Esophagus (tissue), 2 donors: ENCODE measurements around the gene UBC. TPM values are rescaled to one million over a fixed set of nuclear protein-coding genes. Genes with fewer than 3 reads are reported as not detected.
A peak's percentile ranks its signal among the peaks of the same experiment; 100 is the strongest.

ENCODE experiments used
- H3K27ac ChIP-seq, 2 donors: one replicate each; pipeline ENCODE4 v1.5.1; 2013; ENCODE audit warnings: low read depth in 2 of 2, mild to moderate bottlenecking in 2 of 2, inconsistent platforms in 1 of 2, low read length in 1 of 2, moderate library complexity in 1 of 2
- H3K27me3 ChIP-seq, 2 donors: one replicate each; pipeline ENCODE4 v1.6.1; 2013; ENCODE audit warnings: low read length in 2 of 2, control low read depth in 1 of 2, mild to moderate bottlenecking in 1 of 2; ENCODE audit not compliant: insufficient read depth in 2 of 2, control insufficient read depth in 1 of 2
- H3K36me3 ChIP-seq, 2 donors: one replicate each; pipeline ENCODE4 v1.6.1; 2013; ENCODE audit warnings: low read length in 1 of 2; ENCODE audit not compliant: control insufficient read depth in 2 of 2, insufficient read depth in 2 of 2
- H3K4me1 ChIP-seq, 2 donors: one replicate each; pipeline ENCODE4 v1.6.1; 2013; ENCODE audit warnings: low read length in 1 of 2; ENCODE audit not compliant: control insufficient read depth in 2 of 2, insufficient read depth in 2 of 2
- H3K4me3 ChIP-seq, 2 donors: one replicate each; pipeline ENCODE4 v1.5.1; 2013; ENCODE audit warnings: low read length in 2 of 2, mild to moderate bottlenecking in 2 of 2, low read depth in 1 of 2, moderate library complexity in 1 of 2
- H3K9me3 ChIP-seq, 2 donors: one replicate each; pipeline ENCODE4 v1.6.1; 2013; ENCODE audit warnings: mild to moderate bottlenecking in 2 of 2, low read depth in 1 of 2, low read length in 1 of 2, moderate library complexity in 1 of 2; ENCODE audit not compliant: control insufficient read depth in 2 of 2, insufficient read depth in 1 of 2
- WGBS, 2 donors: extraction: QIAGEN DNeasy Blood & Tissue Kit; methylation state at CpG; one replicate each; pipeline ENCODE4 v1.1.7; 2013; 5-methylcytosine and 5-hydroxymethylcytosine counted together
- polyA plus RNA-seq, 2 donors: library from polyadenylated mRNA; stranded (reverse); fragments of 200-250 nt; gene quantifications; one replicate each; pipeline ENCODE4 v1.2.3, GENCODE V29; 2013
- donor health status: healthy with polysubstance abuse.
- donor health status: Bipolar disorder and iron deficiency.

The UBC gene
- polyA plus RNA-seq, result 1,000 to 10,000 TPM; 1,354 to 1,419 TPM

DNA sequence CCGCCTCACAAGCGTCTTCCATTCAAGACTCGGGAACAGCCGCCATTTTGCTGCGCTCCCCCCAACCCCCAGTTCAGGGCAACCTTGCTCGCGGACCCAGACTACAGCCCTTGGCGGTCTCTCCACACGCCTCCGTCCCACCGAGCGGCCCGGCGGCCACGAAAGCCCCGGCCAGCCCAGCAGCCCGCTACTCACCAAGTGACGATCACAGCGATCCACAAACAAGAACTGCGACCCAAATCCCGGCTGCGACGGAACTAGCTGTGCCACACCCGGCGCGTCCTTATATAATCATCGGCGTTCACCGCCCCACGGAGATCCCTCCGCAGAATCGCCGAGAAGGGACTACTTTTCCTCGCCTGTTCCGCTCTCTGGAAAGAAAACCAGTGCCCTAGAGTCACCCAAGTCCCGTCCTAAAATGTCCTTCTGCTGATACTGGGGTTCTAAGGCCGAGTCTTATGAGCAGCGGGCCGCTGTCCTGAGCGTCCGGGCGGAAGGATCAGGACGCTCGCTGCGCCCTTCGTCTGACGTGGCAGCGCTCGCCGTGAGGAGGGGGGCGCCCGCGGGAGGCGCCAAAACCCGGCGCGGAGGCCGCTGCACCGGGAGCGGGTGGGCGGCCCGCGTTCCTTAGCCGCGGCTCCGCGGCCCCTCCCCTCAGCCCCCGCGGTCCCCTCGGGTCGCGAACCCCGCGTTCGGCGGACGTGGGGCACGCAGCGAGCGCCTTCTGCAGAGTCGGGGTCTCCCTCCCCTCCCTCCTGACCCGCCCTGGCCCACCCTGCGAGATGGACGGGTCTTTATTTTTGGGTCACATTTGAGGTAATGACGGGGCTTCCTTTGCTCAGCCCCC, at the start of gene UBC:
UBC (minus strand) TSS at position 259 of the 847 bp plus-strand sequence. CDS start 879 bp downstream, outside the sequence.
- peak within 1 kb of the TSS; percentile 80 to 94 for H3K4me3 ChIP-seq
- H3K27ac ChIP-seq, result peak within 1 kb of the TSS; percentile 100
- no peaks in the 10 kb centered on the region for H3K9me3 ChIP-seq
- WGBS, 2 donors, result 0 to 1% methylated on average over 75 to 85 of the region's 85 CpGs
- no peaks in the 10 kb centered on the region for H3K27me3 ChIP-seq
- H3K36me3 ChIP-seq, result peaks cover 0 to 10% of the 10 kb centered on the region in 2 donors
- no peaks in the 10 kb centered on the region for H3K4me1 ChIP-seq

DNA sequence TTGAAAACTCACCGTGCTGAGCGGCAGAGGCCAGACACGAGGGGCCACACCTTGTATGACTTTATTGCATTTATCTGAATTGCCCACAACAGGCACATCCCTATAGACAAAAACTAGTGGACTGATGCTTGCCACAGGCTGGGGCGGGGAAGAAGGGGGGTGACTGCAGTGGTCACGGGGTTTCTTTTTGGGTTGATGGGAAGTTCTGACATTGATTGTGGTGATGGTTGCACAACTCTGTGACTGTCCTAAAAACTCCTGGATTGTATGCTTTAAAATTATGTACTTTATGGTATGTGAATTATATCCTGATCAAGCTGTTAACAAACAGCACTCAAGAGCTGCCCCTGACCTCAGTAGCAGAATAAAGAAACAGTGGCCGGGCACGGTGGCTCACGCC, 48.8 kb upstream of the UBC start:
- WGBS, 2 donors, result 92 to 94% methylated on average over 8 of the region's 8 CpGs

DNA sequence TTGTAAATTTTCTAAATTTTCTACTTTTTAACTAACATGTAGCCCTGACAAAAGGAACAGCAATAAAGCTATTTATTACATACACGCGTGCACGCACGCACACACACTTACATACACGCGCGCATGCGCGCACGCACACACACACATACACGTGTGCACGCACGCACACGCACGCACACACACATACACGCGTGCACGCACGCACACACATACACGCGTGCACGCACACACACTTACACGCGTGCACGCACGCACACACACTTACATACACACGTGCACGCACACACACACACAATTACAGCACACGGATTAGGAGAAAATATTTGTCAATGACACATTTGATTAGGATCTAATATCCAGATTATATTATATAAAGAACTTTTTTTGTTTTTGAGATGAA, 46.6 kb upstream of the UBC start:
- Histone ChIP-seq H3K4me1 (no peaks in the 10 kb centered on the region), H3K4me3 (no peak overlapping the region), H3K27me3 (no peaks in the 10 kb centered on the region), H3K9me3 (no peaks in the 10 kb centered on the region), H3K36me3 (peaks cover 15 to 49% of the 10 kb centered on the region in 2 donors), H3K27ac (no peak overlapping the region)
- WGBS, 2 donors, result 91 to 92% methylated on average over 28 to 29 of the region's 29 CpGs

More for the DNA sequence above, 48.8 kb upstream of the UBC start:
- H3K27ac ChIP-seq, result no peak overlapping the region
- H3K36me3 ChIP-seq, result peaks cover 8 to 51% of the 10 kb centered on the region in 2 donors
- H3K4me3 ChIP-seq, result no peak overlapping the region
- no peaks in the 10 kb centered on the region for H3K9me3 ChIP-seq
- no peaks in the 10 kb centered on the region for H3K4me1 ChIP-seq
- no peaks in the 10 kb centered on the region for H3K27me3 ChIP-seq

DNA sequence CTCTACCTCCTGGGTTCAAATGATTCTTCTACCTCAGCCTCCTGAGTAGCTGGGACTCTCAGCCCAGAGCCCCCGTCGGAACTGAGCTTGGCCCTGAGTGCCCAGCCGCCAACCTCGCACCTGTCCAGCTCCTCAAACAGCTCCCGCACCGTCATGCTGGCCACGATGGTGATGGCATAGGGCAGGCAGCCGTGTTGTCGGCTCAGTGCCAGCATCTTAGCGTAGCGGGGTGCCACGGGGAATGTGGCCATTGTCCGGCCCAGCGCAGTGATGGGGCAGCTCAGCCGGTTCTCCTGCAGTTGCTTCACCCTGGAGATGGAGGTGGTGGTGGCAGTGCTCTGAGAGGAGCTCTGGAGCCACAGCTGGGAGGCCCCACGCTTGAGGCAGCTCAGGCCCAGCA, 42.1 kb upstream of the UBC start:
- no peaks in the 10 kb centered on the region for H3K27me3 ChIP-seq
- H3K36me3 ChIP-seq, result peaks cover 26 to 45% of the 10 kb centered on the region in 2 donors
- 92 to 95% methylated on average over 16 of the region's 16 CpGs for WGBS, 2 donors
- no peaks in the 10 kb centered on the region for H3K9me3 ChIP-seq
- H3K4me3 ChIP-seq, result no peak overlapping the region
- no peaks in the 10 kb centered on the region for H3K4me1 ChIP-seq
- H3K27ac ChIP-seq, result no peak overlapping the region

DNA sequence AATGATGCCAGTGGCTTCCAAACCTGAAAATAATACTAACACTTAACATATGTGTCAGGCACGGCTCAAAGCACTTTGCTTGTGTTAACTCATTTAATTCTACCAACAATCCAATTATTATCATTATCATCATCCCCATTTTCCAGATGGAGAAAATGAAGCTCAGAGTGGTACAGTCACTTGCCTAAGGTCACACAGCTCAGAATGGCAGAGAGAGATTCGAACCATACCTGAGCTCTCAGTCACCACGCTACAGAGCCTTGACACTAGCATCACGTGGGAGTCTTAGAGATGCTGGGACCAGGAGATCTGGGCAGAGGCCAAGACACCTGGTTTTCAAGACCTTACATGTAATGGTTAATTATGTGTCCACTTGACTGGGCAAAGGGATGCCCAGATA, 40.3 kb upstream of the UBC start:
- WGBS, 2 donors, result 91 to 97% methylated on average over 4 of the region's 4 CpGs

DNA sequence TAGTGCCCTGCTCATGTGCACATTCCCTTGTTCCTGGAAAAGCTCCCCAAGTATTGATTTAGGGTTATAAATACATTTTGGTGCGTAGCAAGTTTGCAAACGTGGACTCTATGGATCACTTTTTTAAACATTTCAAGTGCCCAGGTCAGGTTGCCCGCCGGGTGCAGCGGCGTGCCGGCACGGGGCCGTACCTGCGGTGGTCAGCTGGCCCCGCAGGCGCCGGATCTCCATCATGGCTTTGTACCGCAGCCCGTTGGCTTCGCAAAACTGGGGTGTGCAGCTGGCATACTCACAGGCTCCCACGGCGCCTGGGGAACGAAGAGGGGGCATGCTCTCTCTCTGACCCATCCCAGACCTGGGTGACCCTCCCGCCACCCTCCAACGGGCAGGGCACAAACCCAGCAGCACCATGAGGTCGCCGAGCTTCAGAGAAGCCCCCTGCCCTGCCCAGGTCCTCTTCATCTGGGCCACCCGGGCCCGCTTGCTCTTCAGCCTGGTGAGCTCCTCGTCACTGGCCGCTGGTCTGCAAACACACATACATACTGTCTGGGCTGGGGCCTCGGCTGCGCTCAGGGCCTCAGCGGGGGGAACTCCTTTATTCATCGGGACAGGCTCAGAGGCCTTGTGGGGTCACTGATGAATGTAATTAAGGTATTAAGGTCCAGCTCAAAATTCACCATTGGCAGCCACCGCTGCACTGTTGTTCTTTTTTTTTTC, 39.4 kb upstream of the UBC start:
- Histone ChIP-seq H3K36me3 (peaks cover 31 to 56% of the 10 kb centered on the region in 2 donors), H3K27ac (no peak overlapping the region), H3K27me3 (no peaks in the 10 kb centered on the region), H3K4me1 (no peaks in the 10 kb centered on the region), H3K9me3 (no peaks in the 10 kb centered on the region), H3K4me3 (no peak overlapping the region)
- WGBS, 2 donors, result 93% methylated on average over 32 of the region's 32 CpGs

More for the DNA sequence above, 40.3 kb upstream of the UBC start:
- H3K4me1 ChIP-seq, result no peaks in the 10 kb centered on the region
- no peak overlapping the region for H3K4me3 ChIP-seq
- H3K9me3 ChIP-seq, result no peaks in the 10 kb centered on the region
- no peak overlapping the region for H3K27ac ChIP-seq
- H3K36me3 ChIP-seq, result peaks cover 26 to 48% of the 10 kb centered on the region in 2 donors
- no peaks in the 10 kb centered on the region for H3K27me3 ChIP-seq

DNA sequence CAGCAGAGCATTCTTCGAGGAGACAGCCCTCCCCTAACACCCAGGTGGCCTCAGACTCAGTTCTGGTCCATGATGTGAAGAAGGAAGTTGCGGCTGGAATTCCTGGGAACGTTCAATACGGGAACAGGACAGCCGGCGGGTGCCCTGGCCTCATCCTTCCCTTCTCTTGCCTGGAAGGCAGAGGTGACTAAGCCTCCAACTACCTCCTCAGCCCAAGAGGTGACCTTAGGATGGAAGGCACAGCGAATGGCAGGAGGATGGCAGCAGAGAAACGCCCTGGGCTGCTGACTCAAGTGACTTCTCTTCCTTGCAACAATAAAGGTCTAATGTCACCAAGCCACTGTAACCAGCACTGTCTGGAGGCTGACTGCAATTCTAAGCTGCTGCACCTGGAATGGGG, 38.4 kb upstream of the UBC start:
- H3K27ac ChIP-seq, result no peak overlapping the region
- H3K36me3 ChIP-seq, result peaks cover 28 to 56% of the 10 kb centered on the region in 2 donors
- no peaks in the 10 kb centered on the region for H3K9me3 ChIP-seq
- WGBS, 2 donors, result 65 to 82% methylated on average over 8 of the region's 8 CpGs
- H3K4me1 ChIP-seq, result peaks cover 0 to 2% of the 10 kb centered on the region in 2 donors
- no peak overlapping the region for H3K4me3 ChIP-seq
- no peaks in the 10 kb centered on the region for H3K27me3 ChIP-seq

DNA sequence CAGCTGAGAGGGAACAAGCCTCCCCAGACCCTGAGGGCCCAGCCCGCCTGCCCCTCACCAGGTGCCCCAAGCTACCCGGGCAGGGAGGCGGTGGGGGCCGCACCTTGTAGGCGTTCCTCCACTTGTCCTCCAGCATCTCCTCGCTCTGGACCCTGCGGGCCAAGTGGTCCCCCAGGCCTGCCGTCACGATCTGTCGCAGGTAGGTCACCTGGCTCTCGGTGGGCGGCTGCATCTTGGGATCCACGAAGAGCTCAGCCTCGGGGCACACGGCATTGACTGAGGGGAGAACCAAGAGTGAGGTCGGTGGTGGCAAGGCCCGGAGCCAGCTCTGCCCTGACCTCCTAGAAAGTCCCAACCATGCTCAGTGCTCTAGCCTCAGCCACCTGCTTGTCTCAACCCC, 37.8 kb upstream of the UBC start:
- H3K4me3 ChIP-seq, result no peak overlapping the region
- H3K9me3 ChIP-seq, result no peaks in the 10 kb centered on the region
- no peak overlapping the region for H3K27ac ChIP-seq
- WGBS, 2 donors, result 93 to 94% methylated on average over 17 of the region's 17 CpGs
- no peaks in the 10 kb centered on the region for H3K27me3 ChIP-seq
- H3K4me1 ChIP-seq, result peaks cover 0 to 2% of the 10 kb centered on the region in 2 donors
- peaks cover 28 to 61% of the 10 kb centered on the region in 2 donors for H3K36me3 ChIP-seq

DNA sequence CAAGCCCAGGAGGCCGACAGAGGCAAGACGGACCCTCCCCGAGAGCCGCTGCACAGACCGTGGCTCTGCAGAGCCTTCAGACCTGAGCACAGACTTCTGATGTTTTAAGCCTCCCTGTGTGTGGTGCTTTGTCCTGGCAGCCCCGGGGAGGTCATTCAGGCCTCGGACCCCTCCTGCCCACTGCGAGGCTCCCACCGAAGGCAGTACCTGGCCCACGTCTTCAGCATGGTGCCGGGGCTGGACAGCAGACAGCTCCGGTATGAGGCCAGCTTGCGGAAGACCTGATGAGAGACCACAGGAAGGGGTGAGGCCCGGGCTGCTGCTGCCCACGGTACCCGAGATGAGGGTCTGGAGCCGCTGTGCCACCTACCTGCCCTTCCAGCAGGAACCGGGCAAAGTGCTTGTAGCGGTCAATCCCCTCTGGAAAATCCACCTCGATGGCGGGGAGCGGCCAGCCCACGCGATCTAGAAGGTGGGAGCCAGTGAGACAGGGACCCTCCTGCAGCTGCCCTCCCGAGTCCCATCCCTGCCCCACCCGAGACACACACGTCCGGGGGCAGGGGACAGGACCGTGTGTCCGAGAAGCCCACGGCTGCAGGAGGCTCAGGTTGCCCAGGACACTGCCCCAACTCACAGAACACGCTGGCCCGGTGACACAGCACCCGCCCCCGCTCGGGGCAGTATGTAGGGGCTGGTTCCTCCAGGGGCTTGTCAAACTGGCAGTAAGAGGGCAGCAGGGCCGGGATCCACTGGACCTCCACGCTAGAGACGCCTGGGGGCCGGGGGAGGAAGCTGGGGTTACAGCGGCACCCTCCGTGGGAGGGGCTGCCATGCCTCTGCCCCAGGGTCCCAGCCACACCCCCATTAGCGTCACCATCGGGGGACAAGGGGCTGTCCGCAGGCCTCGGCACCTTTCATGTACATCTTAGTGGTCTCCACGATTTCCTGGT, 35.6 kb upstream of the UBC start:
- 92 to 94% methylated on average over 47 of the region's 47 CpGs for whole genome bisulfite sequencing, 2 donors
- H3K36me3 ChIP-seq, result peaks cover 17 to 57% of the 10 kb centered on the region in 2 donors
- no peaks in the 10 kb centered on the region for H3K9me3 ChIP-seq

More for the DNA sequence above, 35.6 kb upstream of the UBC start:
- Histone ChIP-seq H3K27me3 (no peaks in the 10 kb centered on the region), H3K27ac (no peak overlapping the region), H3K4me1 (peaks cover 0 to 2% of the 10 kb centered on the region in 2 donors), H3K4me3 (no peak overlapping the region)
